B cell (primary cell): Measurements from ENCODE around the gene MANBA. TPM values are rescaled to one million over a fixed set of nuclear protein-coding genes. Genes with fewer than 3 reads are reported as not detected.

Source experiments
- ATAC-seq: fragments of 200-7000 bp; cut with Tn5 transposase; one replicate; pipeline ENCODE4 v1.10.0; 2021; ENCODE audit warnings: low read depth, mild to moderate bottlenecking, moderate number of reproducible peaks, moderate library complexity
- CTCF ChIA-PET: fragments of 350-600 bp; sonication (Branson Sonifier 250); formaldehyde crosslinking; loops from one replicate; lab custom pipeline; 2021; ENCODE audit warnings: antibody characterized with exemption, inconsistent platforms; lab: Charles Lee
- POLR2A ChIA-PET: fragments of 350-600 bp; sonication (Branson Sonifier 250); formaldehyde crosslinking; loops from one replicate; lab custom pipeline; 2021; ENCODE audit warnings: antibody characterized with exemption; lab: Charles Lee
- DNase-seq: peaks from one replicate; pipeline ENCODE4 v3.0.0; 2013
- H2AFZ ChIP-seq: 2 replicates; pipeline ENCODE4 v1.6.1; 2012; ENCODE audit warnings: mild to moderate bottlenecking, low read depth, low read length; ENCODE audit not compliant: insufficient read depth, poor library complexity, severe bottlenecking
- H3K27ac ChIP-seq, 2 donors: 1 replicate in 1 of 2; 2 replicates in 1 of 2; pipeline ENCODE4 v1.5.1; 2012 to 2013; ENCODE audit warnings: low read length in 2 of 2, mild to moderate bottlenecking in 2 of 2, moderate library complexity in 1 of 2
- H3K27me3 ChIP-seq, 4 experiments: fragments of 200-600 bp in 1 of 4; sonication (generic) in 1 of 4; replicated peaks in 1 of 4; 1 replicate in 2 of 4; 2 replicates in 2 of 4; pipeline versions ENCODE4 v1.6.1 to v1.7.0; 2013 to 2016; ENCODE audit warnings: low read length in 3 of 4, mild to moderate bottlenecking in 2 of 4, mixed read lengths in 1 of 4, moderate library complexity in 1 of 4; ENCODE audit not compliant: insufficient read depth in 4 of 4, control insufficient read depth in 3 of 4; ENCODE audit errors: control extremely low read depth in 1 of 4
- H3K36me3 ChIP-seq, 2 experiments: replicated peaks in 1 of 2; 1 replicate in 1 of 2; 2 replicates in 1 of 2; pipeline versions ENCODE4 v1.6.1 to v1.7.1; 2013; ENCODE audit warnings: low read length in 1 of 2; ENCODE audit not compliant: insufficient read depth in 2 of 2, control insufficient read depth in 1 of 2; ENCODE audit errors: control extremely low read depth in 1 of 2, extremely low read depth in 1 of 2
- H3K4me1 ChIP-seq, 2 donors: fragments of 200-600 bp in 1 of 2; sonication (generic) in 1 of 2; 1 replicate in 1 of 2; 2 replicates in 1 of 2; pipeline versions ENCODE4 v1.5.1 to v1.6.1; 2013 to 2017; ENCODE audit warnings: low read length in 2 of 2; ENCODE audit not compliant: control insufficient read depth in 2 of 2, insufficient read depth in 2 of 2
- H3K4me2 ChIP-seq: replicated peaks from 2 replicates; pipeline ENCODE3; 2012; ENCODE audit warnings: mild to moderate bottlenecking, low read depth, low read length; ENCODE audit not compliant: poor library complexity, severe bottlenecking
- H3K4me3 ChIP-seq, 5 experiments: fragments of 200-600 bp in 1 of 5; sonication (generic) in 1 of 5; 1 replicate in 3 of 5; 2 replicates in 2 of 5; pipeline versions ENCODE4 v1.5.1 to v1.7.0; 2011 to 2016; ENCODE audit warnings: low read length in 4 of 5, mild to moderate bottlenecking in 4 of 5, low read depth in 2 of 5, control low read depth in 1 of 5, moderate library complexity in 1 of 5; ENCODE audit not compliant: insufficient read depth in 1 of 5; ENCODE audit errors: control extremely low read depth in 1 of 5, extremely low read depth in 1 of 5
- H3K79me2 ChIP-seq: fragments of 200-600 bp; sonication (generic); one replicate; pipeline ENCODE4 v1.6.0; 2016; ENCODE audit warnings: low read length; ENCODE audit not compliant: control insufficient read depth, insufficient read depth
- H3K9ac ChIP-seq: fragments of 200-600 bp; sonication (generic); 2 replicates; pipeline ENCODE4 v1.6.1; 2017; ENCODE audit warnings: mild to moderate bottlenecking, low read length, moderate library complexity
- H3K9me3 ChIP-seq, 3 donors: one replicate each; pipeline versions ENCODE4 v1.6.1 to v1.7.1; 2013; ENCODE audit warnings: low read length in 2 of 3; ENCODE audit not compliant: control insufficient read depth in 2 of 3, insufficient read depth in 1 of 3; ENCODE audit errors: control extremely low read depth in 1 of 3
- H4K20me1 ChIP-seq: 2 replicates; pipeline ENCODE4 v1.6.0; 2012; ENCODE audit warnings: mild to moderate bottlenecking, low read length; ENCODE audit not compliant: insufficient read depth, control insufficient read depth, poor library complexity, severe bottlenecking
- H3K27ac Mint-ChIP-seq: one replicate; pipeline ENCODE4 v1.8.0; 2021; ENCODE audit warnings: mixed read lengths
- H3K27me3 Mint-ChIP-seq: one replicate; pipeline ENCODE4 v1.8.0; 2021; ENCODE audit warnings: mixed read lengths
- H3K4me1 Mint-ChIP-seq: one replicate; pipeline ENCODE4 v1.8.0; 2021; ENCODE audit warnings: mixed read lengths
- H3K4me3 Mint-ChIP-seq: one replicate; pipeline ENCODE4 v1.8.0; 2021; ENCODE audit warnings: mixed read lengths
- H3K9me3 Mint-ChIP-seq: one replicate; pipeline ENCODE4 v1.8.0; 2022; ENCODE audit warnings: mixed read lengths; ENCODE audit not compliant: insufficient read depth
- CTCF ChIP-seq: fragments of 200-600 bp; IDR thresholded peaks from one replicate; pipeline ENCODE4 v1.8.0; 2022; ENCODE audit warnings: antibody characterized with exemption, mild to moderate bottlenecking
- EZH2 ChIP-seq: IDR thresholded peaks from 2 replicates; pipeline ENCODE4 v1.6.1; 2012; ENCODE audit warnings: borderline replicate concordance, low read depth, mild to moderate bottlenecking, moderate library complexity, low read length; ENCODE audit not compliant: insufficient read depth, poor library complexity, severe bottlenecking
- WGBS: methylation state at CpG from one replicate; pipeline ENCODE4 v1.1.5; 2013; ENCODE audit warnings: missing lambda C conversion rate; ENCODE audit not compliant: insufficient coverage; 5-methylcytosine and 5-hydroxymethylcytosine counted together
- intact Hi-C: fragments of 100-400 bp; cut with micrococcal nuclease; formaldehyde crosslinking; loops from one replicate; pipeline ENCODE4 v1.10.0; 2022
- polyA plus RNA-seq: library from polyadenylated mRNA; depleted of rRNA; stranded (reverse); fragments of >200 nt; gene quantifications from 2 replicates; pipeline ENCODE4 v1.2.3, GENCODE V29; 2012
- total RNA-seq, 2 donors: library from RNA; stranded (reverse); fragments of 120-200 nt in 1 of 2; gene quantifications; 1 replicate in 1 of 2; 2 replicates in 1 of 2; pipeline versions ENCODE4 v1.2.3 to v1.2.4, GENCODE V29; 2013 to 2022

MANBA gene
- total and polyA plus RNA-seq, 2 donors (not counting 1 experiment from before 2014, with no cell fraction given): 91.6 to 119 TPM

GRCh38 chr4:102786279-102786678 lies 25.5 kb upstream of the MANBA start:
- no peak for ATAC-seq

GRCh38 chr4:102783006-102783405 lies 22.2 kb upstream of the MANBA start:
- Histone ChIP-seq H3K27ac (no peak overlapping the region), H3K36me3 (no peaks in the 10 kb centered on the region), H3K27me3 (no peaks in the 10 kb centered on the region), H3K9ac (no peak overlapping the region), H3K79me2 (no peaks in the 10 kb centered on the region), H3K9me3 (peaks cover 0 to 2% (median 0%) of the 10 kb centered on the region in 3 donors), H4K20me1 (no peaks in the 10 kb centered on the region), H3K4me2 (no peak overlapping the region), H3K4me1 (peaks cover 0 to 3% of the 10 kb centered on the region in 2 donors), H3K4me3 (no peak overlapping the region), H2AFZ (no peak overlapping the region)
- DNase-seq (no peak), ATAC-seq (no peak)
- CTCF ChIA-PET: no interaction called here
- Mint-ChIP-seq H3K27ac (no peak overlapping the region), H3K4me3 (no peak overlapping the region), H3K4me1 (no peaks in the 10 kb centered on the region), H3K27me3 (no peaks in the 10 kb centered on the region), H3K9me3 (peaks cover 2% of the 10 kb centered on the region)
- intact Hi-C loops: no loop called here
- TF ChIP-seq CTCF (no peak), EZH2 (no peak)
- POLR2A ChIA-PET: no interaction called here
- WGBS: no CpG with 5 or more reads among the region's 2 CpGs

More at GRCh38 chr4:102786279-102786678, 25.5 kb upstream of the MANBA start:
- no peak overlapping the region for H2AFZ ChIP-seq
- DNase-seq: no peak
- intact Hi-C loops: no loop called here
- WGBS: 89% methylated on average over 1 of the region's 1 CpG
- H3K27ac ChIP-seq: no peak overlapping the region
- no peaks in the 10 kb centered on the region for H3K27me3 ChIP-seq
- H3K4me3 ChIP-seq: no peak overlapping the region
- H3K4me1 Mint-ChIP-seq: peaks cover 7% of the 10 kb centered on the region
- no peaks in the 10 kb centered on the region for H3K27me3 Mint-ChIP-seq
- no peak overlapping the region for H3K4me3 Mint-ChIP-seq
- peaks cover 2% of the 10 kb centered on the region for H3K9me3 Mint-ChIP-seq
- TF ChIP-seq EZH2 (no peak), CTCF (no peak)
- H3K4me2 ChIP-seq: no peak overlapping the region
- H3K79me2 ChIP-seq: no peaks in the 10 kb centered on the region
- no peak overlapping the region for H3K27ac Mint-ChIP-seq
- H3K36me3 ChIP-seq: peaks cover 0 to 1% of the 10 kb centered on the region in 2 experiments
- H3K9me3 ChIP-seq: peaks cover 0 to 2% (median 0%) of the 10 kb centered on the region in 3 donors
- ChIA-PET CTCF (interaction anchor here (0.9 kb wide), 1 partner anchor 42 kb away, joined by 3 read pairs; no protein-coding TSS in a partner anchor), POLR2A (no interaction called here)
- no peak overlapping the region for H3K9ac ChIP-seq
- H3K4me1 ChIP-seq: no peaks in the 10 kb centered on the region
- no peaks in the 10 kb centered on the region for H4K20me1 ChIP-seq
